HEK293 (cell line): ENCODE measurements around the gene TRIM24.

Source experiments
- KLF16 ChIP-seq: fragments of 450-650 bp; formaldehyde crosslinking; IDR thresholded peaks from 2 replicates; pipeline ENCODE4 v1.5.1; 2017; ENCODE audit warnings: missing biosample characterization, missing genetic modification characterization
- ZBTB20 ChIP-seq: fragments of 450-650 bp; formaldehyde crosslinking; IDR thresholded peaks from 2 replicates; pipeline ENCODE4 v1.5.1; 2016; ENCODE audit warnings: missing biosample characterization, missing genetic modification characterization
- ZBTB8A ChIP-seq: fragments of 450-650 bp; formaldehyde crosslinking; IDR thresholded peaks from 2 replicates; pipeline ENCODE4 v1.5.1; 2016; ENCODE audit warnings: missing biosample characterization, missing genetic modification characterization
- ZNF133 ChIP-seq: fragments of 450-650 bp; formaldehyde crosslinking; IDR thresholded peaks from 2 replicates; pipeline ENCODE4 v1.5.1; 2016; ENCODE audit warnings: missing biosample characterization, missing genetic modification characterization
- ZNF292 ChIP-seq: fragments of 450-650 bp; formaldehyde crosslinking; IDR thresholded peaks from 2 replicates; pipeline ENCODE4 v1.5.1; 2016; ENCODE audit warnings: low read depth, missing biosample characterization, missing genetic modification characterization, borderline replicate concordance
- ZNF623 ChIP-seq: fragments of 450-650 bp; formaldehyde crosslinking; IDR thresholded peaks from 2 replicates; pipeline ENCODE4 v1.5.1; 2016; ENCODE audit warnings: missing biosample characterization, missing genetic modification characterization
- TF ChIP-seq, protein P1 (sequence below): fragments of 450-650 bp; formaldehyde crosslinking; IDR thresholded peaks from 2 replicates; pipeline ENCODE4 v1.5.1; 2016; ENCODE audit warnings: missing biosample characterization, missing genetic modification characterization
- TF ChIP-seq, protein P2 (sequence below): fragments of 450-650 bp; formaldehyde crosslinking; IDR thresholded peaks from 2 replicates; pipeline ENCODE4 v1.5.1; 2016; ENCODE audit warnings: missing biosample characterization, missing genetic modification characterization
- TF ChIP-seq, protein P3 (sequence below): fragments of 450-650 bp; formaldehyde crosslinking; IDR thresholded peaks from 2 replicates; pipeline ENCODE4 v1.5.1; 2016; ENCODE audit warnings: missing biosample characterization, missing genetic modification characterization
- TF ChIP-seq, protein P4 (sequence below): fragments of 450-650 bp; formaldehyde crosslinking; IDR thresholded peaks from 2 replicates; pipeline ENCODE4 v1.5.1; 2016; ENCODE audit warnings: missing biosample characterization, missing genetic modification characterization, low read depth

DNA sequence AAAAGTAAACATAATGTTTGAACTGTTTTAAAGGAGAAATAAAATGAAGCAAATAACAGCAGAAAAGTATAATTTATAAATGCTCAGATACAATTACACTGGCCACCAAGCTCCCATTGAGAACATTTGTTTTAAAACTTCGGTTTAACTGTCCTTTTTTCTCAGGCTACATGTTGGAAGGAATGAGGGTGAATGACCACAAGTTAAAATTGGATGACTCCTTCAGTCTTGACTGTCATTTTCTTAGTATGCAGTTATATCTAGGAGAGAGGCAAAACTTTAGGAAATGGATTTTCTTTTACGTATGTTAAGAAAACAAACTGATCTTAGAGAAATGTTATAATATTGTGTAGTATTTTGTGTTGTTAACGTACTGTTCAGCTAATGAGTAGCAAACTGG is 5.0 kb downstream of the TRIM24 start:
- TF ChIP-seq ZBTB8A (tag by site-specific recombination), result no peak
- TF ChIP-seq, protein P1, sequence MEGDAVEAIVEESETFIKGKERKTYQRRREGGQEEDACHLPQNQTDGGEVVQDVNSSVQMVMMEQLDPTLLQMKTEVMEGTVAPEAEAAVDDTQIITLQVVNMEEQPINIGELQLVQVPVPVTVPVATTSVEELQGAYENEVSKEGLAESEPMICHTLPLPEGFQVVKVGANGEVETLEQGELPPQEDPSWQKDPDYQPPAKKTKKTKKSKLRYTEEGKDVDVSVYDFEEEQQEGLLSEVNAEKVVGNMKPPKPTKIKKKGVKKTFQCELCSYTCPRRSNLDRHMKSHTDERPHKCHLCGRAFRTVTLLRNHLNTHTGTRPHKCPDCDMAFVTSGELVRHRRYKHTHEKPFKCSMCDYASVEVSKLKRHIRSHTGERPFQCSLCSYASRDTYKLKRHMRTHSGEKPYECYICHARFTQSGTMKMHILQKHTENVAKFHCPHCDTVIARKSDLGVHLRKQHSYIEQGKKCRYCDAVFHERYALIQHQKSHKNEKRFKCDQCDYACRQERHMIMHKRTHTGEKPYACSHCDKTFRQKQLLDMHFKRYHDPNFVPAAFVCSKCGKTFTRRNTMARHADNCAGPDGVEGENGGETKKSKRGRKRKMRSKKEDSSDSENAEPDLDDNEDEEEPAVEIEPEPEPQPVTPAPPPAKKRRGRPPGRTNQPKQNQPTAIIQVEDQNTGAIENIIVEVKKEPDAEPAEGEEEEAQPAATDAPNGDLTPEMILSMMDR, result no peak
- TF ChIP-seq, protein P2, sequence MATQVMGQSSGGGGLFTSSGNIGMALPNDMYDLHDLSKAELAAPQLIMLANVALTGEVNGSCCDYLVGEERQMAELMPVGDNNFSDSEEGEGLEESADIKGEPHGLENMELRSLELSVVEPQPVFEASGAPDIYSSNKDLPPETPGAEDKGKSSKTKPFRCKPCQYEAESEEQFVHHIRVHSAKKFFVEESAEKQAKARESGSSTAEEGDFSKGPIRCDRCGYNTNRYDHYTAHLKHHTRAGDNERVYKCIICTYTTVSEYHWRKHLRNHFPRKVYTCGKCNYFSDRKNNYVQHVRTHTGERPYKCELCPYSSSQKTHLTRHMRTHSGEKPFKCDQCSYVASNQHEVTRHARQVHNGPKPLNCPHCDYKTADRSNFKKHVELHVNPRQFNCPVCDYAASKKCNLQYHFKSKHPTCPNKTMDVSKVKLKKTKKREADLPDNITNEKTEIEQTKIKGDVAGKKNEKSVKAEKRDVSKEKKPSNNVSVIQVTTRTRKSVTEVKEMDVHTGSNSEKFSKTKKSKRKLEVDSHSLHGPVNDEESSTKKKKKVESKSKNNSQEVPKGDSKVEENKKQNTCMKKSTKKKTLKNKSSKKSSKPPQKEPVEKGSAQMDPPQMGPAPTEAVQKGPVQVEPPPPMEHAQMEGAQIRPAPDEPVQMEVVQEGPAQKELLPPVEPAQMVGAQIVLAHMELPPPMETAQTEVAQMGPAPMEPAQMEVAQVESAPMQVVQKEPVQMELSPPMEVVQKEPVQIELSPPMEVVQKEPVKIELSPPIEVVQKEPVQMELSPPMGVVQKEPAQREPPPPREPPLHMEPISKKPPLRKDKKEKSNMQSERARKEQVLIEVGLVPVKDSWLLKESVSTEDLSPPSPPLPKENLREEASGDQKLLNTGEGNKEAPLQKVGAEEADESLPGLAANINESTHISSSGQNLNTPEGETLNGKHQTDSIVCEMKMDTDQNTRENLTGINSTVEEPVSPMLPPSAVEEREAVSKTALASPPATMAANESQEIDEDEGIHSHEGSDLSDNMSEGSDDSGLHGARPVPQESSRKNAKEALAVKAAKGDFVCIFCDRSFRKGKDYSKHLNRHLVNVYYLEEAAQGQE (tag by site-specific recombination), result no peak
- no peak for TF ChIP-seq ZNF623 (tag by site-specific recombination)
- no peak for TF ChIP-seq ZNF133 (tag by site-specific recombination)
- TF ChIP-seq, protein P3, sequence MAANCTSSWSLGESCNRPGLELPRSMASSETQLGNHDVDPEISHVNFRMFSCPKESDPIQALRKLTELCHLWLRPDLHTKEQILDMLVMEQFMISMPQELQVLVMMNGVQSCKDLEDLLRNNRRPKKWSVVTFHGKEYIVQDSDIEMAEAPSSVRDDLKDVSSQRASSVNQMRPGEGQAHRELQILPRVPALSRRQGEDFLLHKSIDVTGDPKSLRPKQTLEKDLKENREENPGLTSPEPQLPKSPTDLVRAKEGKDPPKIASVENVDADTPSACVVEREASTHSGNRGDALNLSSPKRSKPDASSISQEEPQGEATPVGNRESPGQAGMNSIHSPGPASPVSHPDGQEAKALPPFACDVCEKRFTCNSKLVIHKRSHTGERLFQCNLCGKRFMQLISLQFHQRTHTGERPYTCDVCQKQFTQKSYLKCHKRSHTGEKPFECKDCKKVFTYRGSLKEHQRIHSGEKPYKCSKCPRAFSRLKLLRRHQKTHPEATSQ (tag by site-specific recombination), result no peak
- TF ChIP-seq ZNF292 (tag by site-specific recombination), result no peak
- no peak for TF ChIP-seq ZBTB20 (tag by site-specific recombination)
- no peak for TF ChIP-seq KLF16 (tag by site-specific recombination)
- TF ChIP-seq, protein P4, sequence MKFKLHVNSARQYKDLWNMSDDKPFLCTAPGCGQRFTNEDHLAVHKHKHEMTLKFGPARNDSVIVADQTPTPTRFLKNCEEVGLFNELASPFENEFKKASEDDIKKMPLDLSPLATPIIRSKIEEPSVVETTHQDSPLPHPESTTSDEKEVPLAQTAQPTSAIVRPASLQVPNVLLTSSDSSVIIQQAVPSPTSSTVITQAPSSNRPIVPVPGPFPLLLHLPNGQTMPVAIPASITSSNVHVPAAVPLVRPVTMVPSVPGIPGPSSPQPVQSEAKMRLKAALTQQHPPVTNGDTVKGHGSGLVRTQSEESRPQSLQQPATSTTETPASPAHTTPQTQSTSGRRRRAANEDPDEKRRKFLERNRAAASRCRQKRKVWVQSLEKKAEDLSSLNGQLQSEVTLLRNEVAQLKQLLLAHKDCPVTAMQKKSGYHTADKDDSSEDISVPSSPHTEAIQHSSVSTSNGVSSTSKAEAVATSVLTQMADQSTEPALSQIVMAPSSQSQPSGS (tag by site-specific recombination), result no peak
